Natural killer cell (primary cell): ENCODE data around the gene SNX24. TPM values are rescaled to one million over a fixed set of nuclear protein-coding genes. Genes with fewer than 3 reads are reported as not detected.
"Not testable (repeated sequence)": the region's sequence is repeated elsewhere in the genome, so short reads cannot be mapped to it uniquely, and the experiment has no call there.

Source experiments
- ATAC-seq, 3 donors: fragments of 150-1000 bp in 2 of 3; fragments of 200-7000 bp in 1 of 3; cut with Tn5 transposase; 1 replicate in 1 of 3; 2 replicates in 2 of 3; pipeline ENCODE4 v1.10.0; 2021; ENCODE audit warnings: mild to moderate bottlenecking in 2 of 3, moderate library complexity in 2 of 3
- DNase-seq, 2 donors: peaks; one replicate each; pipeline versions ENCODE4 v3.0.0 to v3.0.0-alpha.2; 2013 to 2021; ENCODE audit warnings: mixed read lengths in 1 of 2
- H3K27ac ChIP-seq: one replicate; pipeline ENCODE4 v1.5.1; 2013; ENCODE audit warnings: mild to moderate bottlenecking, low read length
- H3K27me3 ChIP-seq: one replicate; pipeline ENCODE4 v1.6.1; 2013; ENCODE audit warnings: low read length; ENCODE audit not compliant: control insufficient read depth, insufficient read depth
- H3K36me3 ChIP-seq: one replicate; pipeline ENCODE4 v1.6.1; 2013; ENCODE audit warnings: low read length; ENCODE audit not compliant: control insufficient read depth, insufficient read depth
- H3K4me1 ChIP-seq: one replicate; pipeline ENCODE4 v1.6.1; 2013; ENCODE audit warnings: low read length; ENCODE audit not compliant: control insufficient read depth, insufficient read depth
- H3K4me3 ChIP-seq: one replicate; pipeline ENCODE4 v1.5.1; 2013; ENCODE audit warnings: low read length
- H3K9me3 ChIP-seq: one replicate; pipeline ENCODE4 v1.6.1; 2013; ENCODE audit warnings: low read length; ENCODE audit not compliant: control insufficient read depth, insufficient read depth
- H3K27ac Mint-ChIP-seq, 2 donors: one replicate each; pipeline ENCODE4 v1.8.0; 2022; ENCODE audit warnings: mild to moderate bottlenecking in 2 of 2, mixed read lengths in 2 of 2, moderate library complexity in 1 of 2
- H3K27me3 Mint-ChIP-seq, 2 donors: one replicate each; pipeline ENCODE4 v1.8.0; 2022; ENCODE audit warnings: low read depth in 2 of 2, mixed read lengths in 2 of 2
- H3K36me3 Mint-ChIP-seq: one replicate; pipeline ENCODE4 v1.8.0; 2022; ENCODE audit warnings: mixed read lengths
- H3K4me1 Mint-ChIP-seq, 2 donors: one replicate each; pipeline ENCODE4 v1.8.0; 2022; ENCODE audit warnings: mixed read lengths in 2 of 2
- H3K4me3 Mint-ChIP-seq: one replicate; pipeline ENCODE4 v1.8.0; 2022; ENCODE audit warnings: mild to moderate bottlenecking, moderate library complexity, mixed read lengths
- H3K9me3 Mint-ChIP-seq, 2 donors: one replicate each; pipeline ENCODE4 v1.8.0; 2022; ENCODE audit warnings: mixed read lengths in 2 of 2
- WGBS: methylation state at CpG from one replicate; pipeline ENCODE4 v1.1.7; 2013; ENCODE audit warnings: missing lambda C conversion rate; ENCODE audit not compliant: insufficient coverage; 5-methylcytosine and 5-hydroxymethylcytosine counted together
- intact Hi-C: fragments of 100-400 bp; cut with micrococcal nuclease; formaldehyde crosslinking; loops from one replicate; pipeline ENCODE4 v1.14.2; 2022
- total RNA-seq, 4 donors: library from RNA; stranded (reverse); fragments of 120-200 nt in 1 of 4; gene quantifications; one replicate each; pipeline versions ENCODE4 v1.2.3 to v1.2.4, GENCODE V29; 2013 to 2022
- TF ChIP-seq, protein P1 (sequence below): fragments of 200-600 bp; IDR thresholded peaks from one replicate; pipeline ENCODE4 v1.8.0; 2022; ENCODE audit warnings: antibody characterized with exemption

The SNX24 gene
- total RNA-seq, 3 donors from 2014 or later (not counting 1 experiment from before 2014, with no cell fraction given), result 3.6 to 5.2 (median 3.7) TPM

DNA sequence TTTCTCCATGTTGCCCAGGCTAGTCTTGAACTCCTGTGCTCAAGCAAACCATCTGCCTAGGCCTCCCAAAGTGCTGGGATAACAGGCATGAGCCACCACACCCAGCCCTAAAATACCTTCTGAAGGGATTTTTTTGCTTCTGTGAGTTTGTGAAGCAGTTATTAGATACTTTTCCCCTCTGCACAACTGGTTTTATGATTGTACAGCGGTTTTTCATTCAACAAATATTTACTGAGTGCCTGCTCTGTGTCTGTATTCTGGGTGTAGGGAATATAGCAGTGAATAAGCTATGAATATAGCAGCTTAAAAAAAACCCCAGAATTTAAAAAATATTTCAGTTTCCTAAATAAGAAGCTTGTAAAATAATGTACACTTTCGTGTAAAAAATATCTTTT lies 2.3 kb downstream of the SNX24 start:
- WGBS, result 100% methylated on average over 1 of the region's 2 CpGs
- Mint-ChIP-seq H3K27me3 (no peaks in the 10 kb centered on the region), H3K4me1 (peaks cover 13 to 33% of the 10 kb centered on the region in 2 donors), H3K9me3 (no peaks in the 10 kb centered on the region), H3K27ac (peak overlapping the region in 1 of 2 donors; percentile 81), H3K36me3 (no peaks in the 10 kb centered on the region), H3K4me3 (peak overlapping the region; percentile 90)
- Histone ChIP-seq H3K4me1 (peaks cover 20% of the 10 kb centered on the region), H3K27ac (no peak overlapping the region), H3K4me3 (no peak overlapping the region), H3K27me3 (no peaks in the 10 kb centered on the region), H3K36me3 (no peaks in the 10 kb centered on the region), H3K9me3 (no peaks in the 10 kb centered on the region)
- intact Hi-C loops, result no loop called here
- ATAC-seq (no peak), DNase-seq (peak in 1 of 2 donors; percentile 3)
- TF ChIP-seq, protein P1, sequence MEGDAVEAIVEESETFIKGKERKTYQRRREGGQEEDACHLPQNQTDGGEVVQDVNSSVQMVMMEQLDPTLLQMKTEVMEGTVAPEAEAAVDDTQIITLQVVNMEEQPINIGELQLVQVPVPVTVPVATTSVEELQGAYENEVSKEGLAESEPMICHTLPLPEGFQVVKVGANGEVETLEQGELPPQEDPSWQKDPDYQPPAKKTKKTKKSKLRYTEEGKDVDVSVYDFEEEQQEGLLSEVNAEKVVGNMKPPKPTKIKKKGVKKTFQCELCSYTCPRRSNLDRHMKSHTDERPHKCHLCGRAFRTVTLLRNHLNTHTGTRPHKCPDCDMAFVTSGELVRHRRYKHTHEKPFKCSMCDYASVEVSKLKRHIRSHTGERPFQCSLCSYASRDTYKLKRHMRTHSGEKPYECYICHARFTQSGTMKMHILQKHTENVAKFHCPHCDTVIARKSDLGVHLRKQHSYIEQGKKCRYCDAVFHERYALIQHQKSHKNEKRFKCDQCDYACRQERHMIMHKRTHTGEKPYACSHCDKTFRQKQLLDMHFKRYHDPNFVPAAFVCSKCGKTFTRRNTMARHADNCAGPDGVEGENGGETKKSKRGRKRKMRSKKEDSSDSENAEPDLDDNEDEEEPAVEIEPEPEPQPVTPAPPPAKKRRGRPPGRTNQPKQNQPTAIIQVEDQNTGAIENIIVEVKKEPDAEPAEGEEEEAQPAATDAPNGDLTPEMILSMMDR, result no peak

DNA sequence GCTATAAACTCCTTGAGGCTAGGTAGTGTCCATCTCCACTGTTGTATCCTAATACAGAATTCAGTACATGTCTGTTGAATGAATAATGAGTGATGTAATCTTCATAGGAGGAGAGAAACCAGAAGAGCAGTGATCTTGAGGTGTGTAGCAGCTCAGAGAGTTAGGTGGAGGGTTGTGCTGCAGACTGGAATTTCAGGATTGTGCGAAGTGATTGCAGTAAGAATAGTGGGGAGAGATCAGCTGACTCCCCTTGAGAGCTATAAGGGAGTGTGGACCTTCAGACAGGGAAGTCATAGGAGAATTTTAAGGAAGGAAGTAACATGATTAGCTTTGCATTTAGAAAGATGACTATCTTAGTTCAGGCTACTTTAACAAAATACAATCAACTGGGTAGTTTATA lies 4.4 kb downstream of the SNX24 start:
- Histone ChIP-seq H3K4me1 (peaks cover 8% of the 10 kb centered on the region), H3K4me3 (no peak overlapping the region), H3K9me3 (no peaks in the 10 kb centered on the region), H3K36me3 (no peaks in the 10 kb centered on the region), H3K27me3 (no peaks in the 10 kb centered on the region), H3K27ac (no peak overlapping the region)
- TF ChIP-seq, protein P1, result no peak
- peak overlapping the region in 1 of 2 donors; percentile 4 for H3K27ac Mint-ChIP-seq
- WGBS, result 92% methylated on average over 1 of the region's 1 CpG
- H3K9me3 Mint-ChIP-seq, result no peaks in the 10 kb centered on the region
- H3K27me3 Mint-ChIP-seq, result no peaks in the 10 kb centered on the region
- intact Hi-C loops, result no loop called here
- no peak overlapping the region for H3K4me3 Mint-ChIP-seq
- no peak for DNase-seq
- no peak for ATAC-seq
- H3K36me3 Mint-ChIP-seq, result no peaks in the 10 kb centered on the region
- peaks cover 3 to 21% of the 10 kb centered on the region in 2 donors for H3K4me1 Mint-ChIP-seq

DNA sequence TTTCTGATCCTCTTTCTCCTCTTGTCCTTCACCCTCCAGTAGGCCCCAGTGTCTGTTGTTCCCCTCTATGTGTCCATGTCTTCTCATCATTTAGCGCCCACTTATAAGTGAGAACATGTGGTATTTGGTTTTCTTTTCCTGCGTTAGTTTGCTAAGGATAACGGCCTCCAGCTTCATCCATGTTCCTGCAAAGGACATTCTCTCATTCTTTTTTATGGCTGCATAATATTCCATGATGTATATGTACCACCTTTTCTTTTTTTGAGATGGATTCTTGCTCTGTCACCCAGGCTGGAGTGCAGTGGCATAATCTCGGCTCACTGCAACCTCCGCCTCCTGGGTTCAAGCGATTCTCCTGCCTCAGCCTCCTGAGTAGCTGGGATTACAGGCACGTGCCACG lies 12.1 kb downstream of the SNX24 start:
- H3K9me3 Mint-ChIP-seq, H3K4me3 Mint-ChIP-seq, H3K36me3 Mint-ChIP-seq, H3K27me3 Mint-ChIP-seq, ATAC-seq, H3K4me3 ChIP-seq, H3K27me3 ChIP-seq, DNase-seq, H3K36me3 ChIP-seq, H3K27ac ChIP-seq, H3K4me1 Mint-ChIP-seq, H3K9me3 ChIP-seq, H3K27ac Mint-ChIP-seq, H3K4me1 ChIP-seq, intact Hi-C loops: not testable (repeated sequence)
- WGBS, result 94% methylated on average over 3 of the region's 8 CpGs

DNA sequence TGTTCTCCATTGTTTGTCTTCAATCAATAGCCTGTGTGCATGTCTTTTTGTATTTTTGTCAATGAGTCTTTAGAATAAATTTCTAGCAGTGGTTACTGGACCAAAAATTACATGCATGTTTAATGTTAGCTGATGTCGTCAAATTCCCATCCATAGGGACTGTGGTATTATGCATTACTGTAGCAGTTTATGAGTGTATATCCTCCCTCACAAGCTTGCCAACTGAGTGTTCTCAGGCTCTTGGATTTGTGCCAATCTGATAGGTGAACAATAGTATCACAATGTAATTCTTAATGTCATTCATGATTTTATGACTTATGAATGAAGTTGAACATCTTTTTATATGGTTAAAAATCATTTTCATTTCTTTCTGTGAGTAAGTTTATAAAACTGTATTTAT lies 13.0 kb downstream of the SNX24 start:
- Histone ChIP-seq H3K4me1 (no peaks in the 10 kb centered on the region), H3K27ac (no peak overlapping the region), H3K27me3 (no peaks in the 10 kb centered on the region), H3K4me3 (no peak overlapping the region), H3K36me3 (no peaks in the 10 kb centered on the region), H3K9me3 (no peaks in the 10 kb centered on the region)
- TF ChIP-seq, protein P1, result no peak
- H3K27me3 Mint-ChIP-seq, result no peaks in the 10 kb centered on the region
- no CpG with 5 or more reads among the region's 1 CpG for WGBS
- H3K4me3 Mint-ChIP-seq, result no peak overlapping the region
- no peaks in the 10 kb centered on the region for H3K36me3 Mint-ChIP-seq
- H3K4me1 Mint-ChIP-seq, result no peaks in the 10 kb centered on the region
- intact Hi-C loops, result no loop called here
- ATAC-seq (no peak), DNase-seq (no peak)
- H3K27ac Mint-ChIP-seq, result no peak overlapping the region
- no peaks in the 10 kb centered on the region for H3K9me3 Mint-ChIP-seq
